MM.1S (cell line): ENCODE measurements around the gene MLIP.
A peak's percentile ranks its signal among the peaks of the same experiment; 100 is the strongest.

Source experiments
- CTCF ChIP-seq: fragments of 300-600 bp; sonication (generic); IDR thresholded peaks from 2 replicates; pipeline ENCODE4 v1.5.1; 2016; ENCODE audit warnings: antibody characterized with exemption, low read length, mixed read lengths
- EZH2 ChIP-seq: fragments of 300-600 bp; sonication (generic); optimal IDR thresholded peaks from 2 replicates; pipeline ENCODE3; 2017; ENCODE audit warnings: low read depth, mild to moderate bottlenecking, antibody characterized with exemption, low read length, mixed read lengths

- TF ChIP-seq CTCF, result peak; percentile 49
- no peak for TF ChIP-seq EZH2
These were observed 133.2 kb downstream of the MLIP start for GRCh38 chr6:54244430-54244829.
